Measurements from ENCODE around the gene APOBEC4.
"Not testable (repeated sequence)": the region's sequence is repeated elsewhere in the genome, so short reads cannot be mapped to it uniquely, and the experiment has no call there.

Gene APOBEC4, protein sequence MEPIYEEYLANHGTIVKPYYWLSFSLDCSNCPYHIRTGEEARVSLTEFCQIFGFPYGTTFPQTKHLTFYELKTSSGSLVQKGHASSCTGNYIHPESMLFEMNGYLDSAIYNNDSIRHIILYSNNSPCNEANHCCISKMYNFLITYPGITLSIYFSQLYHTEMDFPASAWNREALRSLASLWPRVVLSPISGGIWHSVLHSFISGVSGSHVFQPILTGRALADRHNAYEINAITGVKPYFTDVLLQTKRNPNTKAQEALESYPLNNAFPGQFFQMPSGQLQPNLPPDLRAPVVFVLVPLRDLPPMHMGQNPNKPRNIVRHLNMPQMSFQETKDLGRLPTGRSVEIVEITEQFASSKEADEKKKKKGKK
- total RNA-seq = 0 reads per million in 2 experiments

DNA sequence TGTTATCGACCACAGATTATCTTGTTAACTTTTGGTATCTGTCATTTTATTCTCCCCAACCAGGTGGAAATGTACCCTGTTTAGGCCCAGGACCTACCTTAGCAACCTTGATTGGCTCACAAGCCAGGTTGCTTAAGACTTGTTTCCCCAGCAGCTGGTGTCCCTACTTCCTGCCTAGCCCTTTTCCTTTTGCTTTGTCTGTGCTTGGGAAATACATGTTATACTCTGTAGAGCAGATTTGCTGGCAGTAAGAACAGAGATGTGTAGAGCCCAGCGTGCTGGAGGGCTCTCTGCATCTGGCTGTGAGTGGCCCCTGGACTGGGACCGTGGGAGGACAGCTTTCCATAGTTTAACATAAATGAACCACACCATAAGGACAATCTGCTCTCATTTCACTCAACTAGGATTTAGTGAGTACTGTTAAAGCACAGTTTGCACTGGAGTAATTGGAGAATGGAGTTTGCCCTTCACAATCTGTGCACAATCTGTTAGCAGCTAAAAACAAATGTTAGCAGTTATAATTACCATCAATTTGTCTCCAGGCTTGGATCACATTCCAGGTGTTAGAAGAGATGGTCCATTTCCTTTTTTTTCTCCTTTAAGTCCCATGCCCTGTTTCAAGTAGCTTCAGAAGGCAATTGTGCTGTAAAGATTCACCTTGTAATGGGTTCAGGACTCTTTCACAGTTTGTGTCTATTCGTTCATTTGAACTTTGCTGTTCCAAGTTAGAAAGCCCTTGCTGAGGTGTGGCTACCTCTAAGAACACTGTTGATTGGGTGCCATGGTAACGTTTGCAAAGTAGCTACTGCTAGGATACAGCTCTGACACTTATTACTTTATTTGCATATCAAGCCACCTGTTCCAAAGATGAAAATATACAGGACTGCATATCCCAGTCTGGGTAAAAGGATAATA, at the start of gene APOBEC4:
Gene APOBEC4, minus strand, starts transcription at position 770 of the 915 bp plus-strand sequence. CDS start 4,535 bp downstream, outside the sequence.
- DNase-seq (ENCODE audit: low read depth) = no peak

DNA sequence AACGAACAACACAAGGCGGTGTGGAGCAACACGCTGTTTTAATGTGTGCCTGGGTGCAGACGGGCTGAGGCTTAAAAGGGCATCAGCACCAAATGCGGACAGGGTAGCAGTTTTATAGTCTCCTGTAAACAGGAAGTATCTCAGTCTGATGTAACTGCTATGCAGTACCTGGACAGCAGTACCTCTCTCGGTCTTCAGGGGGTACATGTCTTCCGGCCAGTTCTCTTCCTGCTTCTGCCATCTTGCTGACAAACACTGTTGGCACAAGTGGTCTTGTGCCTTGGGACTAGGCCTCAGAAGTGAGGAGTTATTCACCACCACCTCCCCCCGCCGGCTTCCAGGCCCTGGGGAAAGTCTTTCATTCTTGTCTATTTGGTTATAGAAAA, 49.7 kb upstream of the APOBEC4 start:
- no peak for DNase-seq (ENCODE audit: low read depth)

DNA sequence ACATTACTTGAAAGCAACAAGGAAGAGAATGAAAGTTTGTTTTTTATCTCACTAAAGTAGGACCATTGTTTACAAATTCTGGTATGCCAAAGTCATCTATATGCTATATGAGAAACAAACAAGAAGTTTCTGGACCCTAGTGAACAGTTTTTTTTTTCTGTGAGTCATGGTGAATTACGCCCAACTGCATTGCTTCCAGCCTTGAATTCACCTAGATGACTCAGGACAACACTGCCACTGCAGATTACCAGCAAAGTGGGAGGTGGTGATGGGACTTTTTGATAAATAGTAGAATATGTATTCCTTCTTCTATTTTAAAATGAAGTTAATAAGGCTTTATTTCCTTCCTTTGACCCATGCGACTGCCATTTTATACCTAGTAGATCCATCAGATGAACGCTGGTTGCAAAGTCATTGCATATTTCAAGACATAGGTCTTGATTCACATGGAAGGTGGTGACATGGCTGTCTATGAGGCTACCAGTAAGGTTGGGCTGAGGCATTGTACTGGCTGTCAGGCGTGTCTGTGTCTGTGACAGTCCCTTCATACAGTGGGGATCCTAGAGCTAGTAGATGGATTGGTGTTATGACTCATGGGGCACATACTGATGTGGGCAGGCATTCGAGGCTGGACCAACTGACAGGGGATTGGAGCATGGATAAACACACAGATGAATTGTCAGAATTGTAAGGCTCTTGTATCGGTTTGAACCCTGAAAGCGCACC, 49.1 kb upstream of the APOBEC4 start:
- no peak for DNase-seq (ENCODE audit: low read depth)

DNA sequence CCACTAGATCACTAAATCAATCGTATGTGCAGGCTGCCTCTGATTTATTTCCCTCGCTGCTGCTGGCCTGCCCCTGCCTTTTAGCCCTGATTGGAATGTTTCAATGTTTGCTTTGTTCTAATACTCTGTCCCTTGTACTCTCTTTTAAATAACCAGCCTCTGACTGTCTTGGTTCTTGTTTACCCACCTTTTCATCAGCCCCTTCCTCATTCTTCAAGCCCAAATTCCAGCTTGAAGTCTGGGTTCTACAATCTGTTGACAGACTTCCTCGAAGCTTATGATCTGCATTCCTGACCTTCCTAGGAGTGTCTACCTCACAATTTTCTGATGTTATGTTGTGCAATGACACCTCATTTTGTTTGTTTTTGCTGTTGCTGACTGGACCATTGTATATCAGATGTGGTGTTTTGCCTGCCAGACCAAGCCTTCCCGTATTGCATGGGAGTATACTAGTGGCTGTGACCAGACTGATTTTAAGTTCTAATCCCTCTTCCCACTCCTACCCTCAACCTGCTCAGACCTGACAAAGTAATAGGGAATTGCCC, 46.6 kb upstream of the APOBEC4 start:
- DNase-seq (ENCODE audit: low read depth) = no peak

DNA sequence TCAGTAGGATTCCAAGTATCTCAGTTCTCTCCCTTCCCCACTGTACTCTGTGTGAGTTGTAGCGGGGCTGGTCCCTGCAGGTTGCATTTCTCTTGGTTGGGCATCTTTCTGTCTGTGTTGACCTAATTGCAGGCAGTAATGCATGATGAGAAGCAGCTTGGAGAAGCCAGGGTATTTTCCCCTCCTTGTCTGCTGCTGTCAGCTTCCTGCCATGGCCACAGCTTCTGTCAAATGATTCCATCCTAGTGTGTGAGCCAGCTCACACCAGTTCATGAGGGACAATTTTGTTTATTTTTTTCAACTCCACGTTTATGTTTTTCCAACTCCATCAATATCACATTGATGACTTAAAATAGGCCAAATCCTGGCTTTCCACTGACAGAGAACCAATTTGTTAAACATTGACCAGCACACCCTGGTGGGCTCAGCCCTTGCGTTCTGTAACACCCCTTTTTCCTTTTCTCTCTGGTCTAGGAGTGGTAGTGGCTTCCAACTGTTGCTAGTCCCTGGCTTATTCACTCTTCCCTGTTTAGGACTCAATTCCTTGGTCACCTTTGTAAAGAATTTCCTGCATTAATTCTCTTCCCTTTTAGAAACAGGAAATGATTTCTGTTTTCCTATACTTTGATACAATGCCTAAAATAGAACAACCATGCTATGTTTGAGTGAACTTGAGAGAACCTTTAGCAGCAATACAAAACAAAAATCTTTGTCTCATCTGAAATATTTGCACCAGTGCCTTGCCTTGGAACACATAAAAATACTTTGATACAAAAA, 44.9 kb upstream of the APOBEC4 start:
- DNase-seq (ENCODE audit: low read depth) = no peak

DNA sequence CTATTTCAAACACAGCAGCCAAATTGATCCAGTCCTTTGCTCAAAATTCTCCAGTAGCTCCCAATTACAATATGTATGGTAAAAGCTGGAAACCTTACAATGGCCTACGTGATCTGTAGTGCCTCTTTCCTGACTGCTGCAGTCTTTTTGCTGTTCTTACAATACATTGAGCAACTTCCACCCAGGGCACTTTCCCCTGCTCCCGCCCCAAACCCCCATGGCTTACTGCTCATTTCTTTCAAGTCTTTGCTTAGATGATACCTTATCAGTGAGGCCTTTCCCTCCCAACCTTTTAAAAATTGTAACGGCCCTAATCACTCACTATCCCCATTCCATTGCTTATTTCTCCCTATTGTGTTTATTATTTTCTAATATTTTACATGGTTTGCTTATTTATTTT, 43.9 kb upstream of the APOBEC4 start:
- no peak for DNase-seq (ENCODE audit: low read depth)

DNA sequence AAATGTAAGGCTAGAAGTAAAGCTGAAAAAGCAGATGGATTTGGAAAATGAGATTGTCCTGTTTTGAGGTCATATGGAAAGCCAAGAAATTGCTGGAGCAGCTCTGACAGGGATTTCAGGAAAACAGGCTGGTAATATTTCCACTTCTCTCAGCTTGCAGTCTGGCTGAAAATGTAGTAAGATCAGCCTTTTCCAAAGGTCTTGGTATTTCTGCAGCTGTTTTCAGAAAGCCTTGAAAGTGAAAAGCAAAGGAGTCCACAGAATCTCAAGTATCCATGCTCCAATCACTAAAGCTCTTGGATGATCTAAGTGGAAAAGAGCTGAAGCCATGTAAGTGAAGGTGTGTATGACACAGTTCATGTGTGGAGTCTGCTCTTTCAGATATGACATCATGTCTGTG, 41.6 kb upstream of the APOBEC4 start:
- DNase-seq (ENCODE audit: low read depth) = no peak

DNA sequence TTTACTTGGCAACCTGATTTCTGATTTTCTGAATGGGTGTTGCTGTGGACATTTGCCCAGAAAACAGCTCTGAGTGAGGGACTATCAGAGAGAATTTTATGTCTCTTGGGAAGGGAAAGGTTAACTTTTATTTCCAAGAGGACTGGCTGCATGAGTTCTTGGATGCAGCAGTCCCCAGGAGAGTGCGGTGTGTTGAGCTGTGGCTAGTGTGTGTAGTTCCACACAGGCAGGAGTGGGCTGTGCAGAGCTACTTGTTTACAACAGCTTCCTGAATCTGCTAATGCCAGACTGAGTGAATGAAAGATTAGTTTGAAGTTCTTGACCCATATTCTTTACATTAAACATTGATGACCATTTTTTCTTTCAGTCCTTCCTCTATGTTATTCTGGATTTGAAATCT, 41.0 kb upstream of the APOBEC4 start:
- no peak for DNase-seq (ENCODE audit: low read depth)

DNA sequence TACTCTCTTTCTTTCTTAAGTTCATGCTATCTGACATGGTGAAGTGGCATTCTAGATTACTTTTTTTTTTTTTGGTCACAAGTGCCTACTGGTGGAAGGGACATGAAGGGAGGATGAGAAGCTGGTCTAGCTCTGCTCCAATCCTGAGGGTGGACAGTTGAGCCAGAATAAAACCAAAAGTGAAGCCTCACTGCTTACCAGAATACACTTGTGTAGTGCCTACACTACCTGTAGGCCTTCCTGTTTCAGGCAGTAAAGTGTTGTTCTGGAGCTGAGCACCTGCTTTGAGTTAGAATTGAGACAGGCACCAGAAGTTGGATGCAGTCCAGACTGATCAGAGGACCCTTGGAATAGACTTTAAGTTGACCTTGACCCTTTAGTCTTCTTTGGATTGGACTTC, 40.4 kb upstream of the APOBEC4 start:
- DNase-seq (ENCODE audit: low read depth) = no peak

DNA sequence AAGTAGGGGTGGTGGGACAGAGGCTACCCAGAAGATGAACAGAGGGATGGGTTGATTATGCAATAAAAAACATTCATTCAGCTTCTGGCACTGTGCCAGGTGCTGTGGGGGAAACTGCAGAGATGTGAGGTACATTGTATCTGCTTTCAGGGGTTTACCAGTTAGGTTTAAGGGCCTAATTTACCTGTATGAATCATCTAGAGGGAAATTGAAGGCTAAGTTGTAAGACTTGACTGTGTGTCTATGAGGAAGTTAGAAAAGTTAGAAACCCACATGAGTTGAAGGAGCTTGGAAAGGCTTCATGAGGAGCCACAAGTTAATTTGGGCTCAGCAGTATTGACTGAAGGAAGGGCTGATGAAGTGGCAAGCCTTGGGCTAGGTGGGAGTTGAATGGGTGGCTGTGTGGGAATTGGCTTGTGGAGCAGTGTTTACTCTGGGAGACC, 36.7 kb upstream of the APOBEC4 start:
- DNase-seq (ENCODE audit: low read depth) = no peak

DNA sequence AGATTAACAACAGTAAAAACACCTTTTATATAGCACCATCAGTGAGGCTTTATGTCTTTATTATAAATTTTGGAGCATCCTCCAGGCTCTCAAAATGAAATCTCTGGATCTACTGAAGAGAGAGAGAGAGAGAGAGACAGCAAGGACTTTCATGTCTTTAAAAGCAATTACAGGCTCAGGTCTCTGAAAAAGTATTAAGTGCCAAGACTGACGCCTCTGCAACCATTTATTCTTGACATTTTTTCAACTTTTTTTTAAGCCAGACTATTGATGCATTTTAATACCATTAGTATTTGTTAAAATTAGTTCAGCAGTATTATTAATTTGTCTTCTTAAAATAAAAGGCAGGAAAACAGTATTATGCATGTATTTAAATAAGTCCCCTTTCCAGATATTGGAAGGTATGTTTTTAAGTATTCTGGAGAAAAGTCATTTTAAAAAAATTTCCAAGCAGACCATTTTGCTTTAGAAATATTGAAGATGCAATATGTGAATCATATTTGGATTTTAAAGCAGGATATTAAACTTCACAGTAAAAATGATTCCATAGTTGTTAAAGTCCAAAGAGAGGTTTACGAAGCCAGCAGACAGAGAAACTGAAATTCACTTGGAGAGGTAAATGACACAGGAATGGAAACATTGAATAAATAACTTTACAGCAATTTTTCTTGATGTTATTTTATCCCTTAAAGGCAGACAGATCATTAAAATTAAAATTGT, 35.4 kb upstream of the APOBEC4 start:
- no peak for DNase-seq (ENCODE audit: low read depth)

DNA sequence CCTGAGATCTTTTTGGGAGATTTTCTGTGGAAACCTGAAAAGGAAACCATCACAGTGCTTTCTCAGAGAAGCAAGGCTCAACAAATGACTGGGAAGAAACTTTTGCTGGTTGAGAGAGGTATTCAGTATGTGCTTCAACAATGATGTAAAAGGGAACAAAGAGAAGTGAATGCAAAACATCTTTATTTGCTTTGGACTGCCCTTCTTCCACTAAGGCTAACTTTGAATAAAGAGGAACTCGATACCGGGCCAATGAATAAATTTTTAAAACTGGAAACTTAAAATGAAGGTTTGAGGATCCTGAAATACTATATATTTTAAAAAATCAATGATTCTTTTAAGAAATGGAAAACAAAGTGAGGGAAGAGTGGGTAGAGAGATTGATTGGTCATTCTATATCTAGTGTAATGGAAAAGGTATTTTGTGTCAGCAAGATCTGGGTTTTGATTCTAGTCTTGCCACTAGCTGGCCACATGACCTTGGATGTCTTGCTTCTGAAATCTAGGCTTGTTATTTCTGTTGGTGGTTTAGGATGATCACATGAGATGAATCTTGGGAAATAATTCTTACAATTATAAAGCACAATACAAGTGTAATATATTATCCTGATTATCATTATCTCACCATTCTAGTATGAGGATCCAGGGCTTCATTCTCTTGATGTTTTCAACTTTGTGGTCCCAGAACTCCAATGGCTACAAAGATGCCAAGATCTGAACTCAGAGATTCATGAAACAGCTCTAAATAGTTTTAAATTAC, 34.6 kb upstream of the APOBEC4 start:
- DNase-seq (ENCODE audit: low read depth) = no peak

DNA sequence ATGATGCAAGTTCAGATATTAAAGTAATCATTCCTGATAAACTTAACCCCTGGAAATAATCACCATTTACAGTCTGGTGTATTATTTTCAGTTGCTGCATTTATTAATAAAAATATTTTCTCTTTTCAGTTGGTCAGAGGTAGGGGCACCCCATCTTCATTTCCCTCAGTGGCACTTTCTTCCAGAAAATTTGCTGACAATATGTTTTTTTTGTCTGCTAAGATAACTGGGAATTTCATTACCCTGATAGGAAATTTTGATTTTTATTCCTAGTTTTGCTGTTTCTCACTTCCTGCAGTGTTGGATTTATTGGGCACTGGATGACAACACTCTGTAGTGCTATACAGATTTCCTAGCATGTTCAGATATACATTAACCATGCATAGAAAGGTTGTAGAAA, 33.1 kb upstream of the APOBEC4 start:
- no peak for DNase-seq (ENCODE audit: low read depth)

DNA sequence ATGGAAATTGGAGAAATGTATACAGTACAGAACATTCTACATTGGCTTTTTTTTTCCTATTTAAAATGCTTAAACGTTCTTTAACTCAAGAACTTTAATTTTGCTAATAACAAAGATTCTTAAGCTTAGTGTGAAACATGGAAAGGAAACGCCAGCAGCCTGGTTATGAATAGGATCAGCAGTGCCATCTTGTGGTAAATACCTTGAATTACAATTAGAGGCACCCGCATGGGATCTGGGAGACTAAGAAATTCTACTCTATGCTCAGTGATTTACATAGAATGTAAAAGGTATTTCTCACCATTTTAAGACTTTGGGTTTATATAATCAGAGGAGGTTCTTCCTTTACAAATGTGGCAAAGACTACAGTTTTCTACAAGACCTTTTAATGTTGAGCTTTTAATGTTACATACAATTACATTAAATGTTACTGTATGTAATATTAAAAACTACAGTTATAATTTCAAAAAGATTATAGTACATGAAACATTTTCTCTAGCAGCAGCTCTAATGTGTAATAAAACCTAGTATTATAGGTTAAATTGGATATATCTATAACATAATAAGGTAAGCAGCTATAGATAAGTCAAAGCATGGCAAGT, 32.1 kb upstream of the APOBEC4 start:
- no peak for DNase-seq (ENCODE audit: low read depth)

DNA sequence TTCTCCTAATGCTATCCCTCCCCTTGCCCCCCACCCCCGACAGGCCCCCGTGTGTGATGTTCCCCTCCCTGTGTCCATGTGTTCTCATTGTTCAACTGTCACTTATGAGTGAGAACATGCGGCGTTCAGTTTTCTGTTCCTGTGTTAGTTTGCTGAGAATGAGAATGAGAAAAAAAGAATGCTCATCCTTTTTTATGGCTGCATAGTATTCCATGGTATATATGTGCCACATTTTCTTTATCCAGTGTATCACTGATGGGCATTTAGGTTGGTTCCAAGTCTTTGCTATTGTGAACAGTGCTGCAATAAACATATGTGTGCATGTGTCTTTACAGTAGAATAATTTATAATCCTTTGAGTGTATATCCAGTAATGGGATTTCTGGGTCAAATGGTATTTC, 26.2 kb upstream of the APOBEC4 start:
- not testable (repeated sequence) for DNase-seq (ENCODE audit: low read depth)

DNA sequence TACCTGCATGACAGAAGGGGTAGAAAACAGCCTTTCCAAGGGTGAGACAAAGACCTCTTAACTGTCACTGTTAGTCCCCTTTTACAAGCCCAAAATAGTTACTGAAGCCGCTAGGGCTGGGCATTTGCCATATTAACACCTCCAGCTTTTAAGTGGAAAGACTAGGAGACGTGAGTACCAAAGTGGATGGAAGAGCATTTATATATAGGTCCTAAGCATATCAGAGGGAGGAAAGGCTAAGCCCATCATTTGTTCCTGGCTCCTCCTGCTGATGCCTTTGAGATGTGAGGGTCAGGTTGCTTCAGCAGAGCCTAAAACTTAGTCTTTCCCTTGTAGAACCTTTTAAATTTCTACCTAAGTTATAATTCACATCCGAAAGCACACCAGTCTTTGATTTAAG, 25.7 kb upstream of the APOBEC4 start:
- no peak for DNase-seq (ENCODE audit: low read depth)

DNA sequence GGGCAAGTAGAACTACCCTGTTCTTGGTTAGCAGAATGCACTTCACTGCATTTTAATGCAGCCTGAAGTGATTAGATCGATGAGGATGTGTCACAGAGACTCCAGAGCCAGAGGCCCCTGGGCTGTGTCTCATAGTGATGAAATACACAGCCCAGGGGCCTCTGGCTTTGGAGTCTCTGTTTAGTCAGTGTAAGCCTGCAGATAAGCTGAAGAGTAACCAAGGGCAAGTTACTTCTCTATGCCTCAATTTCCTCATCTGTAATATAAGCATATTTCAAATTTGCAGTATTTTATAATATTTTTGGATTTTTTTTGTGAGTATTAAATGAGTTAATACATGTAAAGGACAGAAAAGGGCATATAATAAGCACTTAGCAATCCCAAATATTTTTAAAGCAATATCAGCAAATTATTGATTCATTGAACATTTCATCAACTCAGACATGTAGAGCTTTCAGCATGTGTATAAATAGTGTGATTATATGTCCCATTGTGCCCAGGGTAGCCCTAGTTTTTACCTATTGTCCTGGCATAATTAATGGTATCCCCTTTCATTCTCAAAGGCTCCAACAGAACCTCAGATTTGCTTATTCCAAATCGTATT, 23.6 kb upstream of the APOBEC4 start:
- no peak for DNase-seq (ENCODE audit: low read depth)

DNA sequence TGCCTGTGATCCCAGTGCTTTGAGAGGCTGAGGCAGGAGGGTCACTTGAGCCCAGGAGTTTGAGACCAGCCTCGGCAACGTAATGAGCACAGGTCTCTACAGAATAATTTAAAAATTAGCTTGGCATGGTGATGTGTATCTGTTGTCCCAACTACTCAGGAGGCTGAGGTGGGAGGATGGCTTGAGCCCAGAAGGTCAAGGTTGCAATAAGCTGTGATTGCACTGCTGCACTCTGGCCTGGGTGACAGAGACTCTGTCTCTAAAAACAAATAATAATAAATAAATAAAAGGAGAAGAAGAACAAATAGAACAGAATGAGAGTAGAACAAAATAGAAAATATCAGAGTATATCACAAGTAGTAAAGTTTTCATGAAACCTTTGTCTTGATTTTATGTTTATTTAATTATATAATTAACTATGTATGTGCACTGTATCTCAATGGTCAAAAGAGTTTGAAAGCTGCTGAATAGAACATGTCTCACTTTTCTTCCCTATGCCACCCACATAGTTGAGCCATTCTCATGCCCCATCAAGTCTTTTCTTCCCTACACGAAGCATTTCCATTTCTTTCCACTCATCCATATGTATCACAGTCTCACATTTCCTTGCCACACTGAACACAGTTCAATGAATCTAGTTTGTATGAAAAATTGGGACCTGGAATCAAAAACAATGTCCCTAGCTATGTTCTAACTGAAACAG, 22.9 kb upstream of the APOBEC4 start:
- no peak for DNase-seq (ENCODE audit: low read depth)

All from T follicular helper cell (primary cell).